ENCODE results near the gene CHD8.

CHD8 gene

GRCh38 chr14:21496453-21496852 lies 40.5 kb upstream of the CHD8 start:
- DNase-seq (ENCODE audit: low spot score): no peak
- TF ChIP-seq, protein P1, sequence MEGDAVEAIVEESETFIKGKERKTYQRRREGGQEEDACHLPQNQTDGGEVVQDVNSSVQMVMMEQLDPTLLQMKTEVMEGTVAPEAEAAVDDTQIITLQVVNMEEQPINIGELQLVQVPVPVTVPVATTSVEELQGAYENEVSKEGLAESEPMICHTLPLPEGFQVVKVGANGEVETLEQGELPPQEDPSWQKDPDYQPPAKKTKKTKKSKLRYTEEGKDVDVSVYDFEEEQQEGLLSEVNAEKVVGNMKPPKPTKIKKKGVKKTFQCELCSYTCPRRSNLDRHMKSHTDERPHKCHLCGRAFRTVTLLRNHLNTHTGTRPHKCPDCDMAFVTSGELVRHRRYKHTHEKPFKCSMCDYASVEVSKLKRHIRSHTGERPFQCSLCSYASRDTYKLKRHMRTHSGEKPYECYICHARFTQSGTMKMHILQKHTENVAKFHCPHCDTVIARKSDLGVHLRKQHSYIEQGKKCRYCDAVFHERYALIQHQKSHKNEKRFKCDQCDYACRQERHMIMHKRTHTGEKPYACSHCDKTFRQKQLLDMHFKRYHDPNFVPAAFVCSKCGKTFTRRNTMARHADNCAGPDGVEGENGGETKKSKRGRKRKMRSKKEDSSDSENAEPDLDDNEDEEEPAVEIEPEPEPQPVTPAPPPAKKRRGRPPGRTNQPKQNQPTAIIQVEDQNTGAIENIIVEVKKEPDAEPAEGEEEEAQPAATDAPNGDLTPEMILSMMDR (IDR thresholded peaks at IDR 0.05; ENCODE audit: borderline replicate concordance, control extremely low read depth, extremely low read depth, insufficient read depth, missing control alignments): no peak
- in situ Hi-C loops (cut with MboI; ENCODE audit: low sequenced_read_pairs, unreplicated experiment): no loop called here

GRCh38 chr14:21494902-21495762 lies 39.2 kb upstream of the CHD8 start:
- TF ChIP-seq, protein P1 (IDR thresholded peaks at IDR 0.05; ENCODE audit: borderline replicate concordance, control extremely low read depth, extremely low read depth, insufficient read depth, missing control alignments): no peak
- no peak for DNase-seq (ENCODE audit: low spot score)
- in situ Hi-C loops (cut with MboI; ENCODE audit: low sequenced_read_pairs, unreplicated experiment): no loop called here

- DNase-seq (ENCODE audit: low spot score): no peak
- in situ Hi-C loops (cut with MboI; ENCODE audit: low sequenced_read_pairs, unreplicated experiment): no loop called here
- TF ChIP-seq, protein P1 (IDR thresholded peaks at IDR 0.05; ENCODE audit: borderline replicate concordance, control extremely low read depth, extremely low read depth, insufficient read depth, missing control alignments): no peak
Observed at GRCh38 chr14:21486640-21487087, 30.7 kb upstream of the CHD8 start.

GRCh38 chr14:21476925-21477681 lies 21.2 kb upstream of the CHD8 start, which contains the start of the genes RAB2B and TOX4:
TSS of gene RAB2B (minus strand) at chr14:21476959. CDS start at chr14:21476872, 87 bp downstream.
TSS of gene TOX4 (plus strand) at chr14:21477195. CDS start at chr14:21477279, 84 bp downstream.
- peak; percentile 94 for DNase-seq (ENCODE audit: low spot score)
- in situ Hi-C loops (cut with MboI; ENCODE audit: low sequenced_read_pairs, unreplicated experiment): no loop called here
- TF ChIP-seq, protein P1 (IDR thresholded peaks at IDR 0.05; ENCODE audit: borderline replicate concordance, control extremely low read depth, extremely low read depth, insufficient read depth, missing control alignments): peak; percentile 96

DNA sequence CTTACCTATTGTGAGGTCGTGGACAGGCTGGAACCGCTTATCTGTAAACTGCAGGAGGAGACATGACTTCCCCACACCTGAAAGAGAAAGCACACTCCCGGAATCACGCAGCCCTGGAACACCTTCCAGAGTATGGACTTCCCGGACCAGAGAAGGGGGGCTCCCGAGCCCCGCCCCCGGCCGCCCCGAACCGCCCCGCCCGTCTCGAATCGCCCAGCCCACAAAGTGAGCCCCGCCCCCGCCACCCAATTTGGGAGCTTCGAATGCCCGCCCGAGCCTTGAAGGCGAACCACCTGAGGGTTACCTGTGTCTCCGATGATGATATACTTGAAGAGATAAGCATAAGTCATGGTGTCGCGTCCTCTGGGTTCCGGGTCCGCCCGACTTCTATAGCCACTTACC lies 20.6 kb upstream of the CHD8 start:
- DNase-seq (ENCODE audit: low spot score): peak; percentile 77
- TF ChIP-seq, protein P1 (IDR thresholded peaks at IDR 0.05; ENCODE audit: borderline replicate concordance, control extremely low read depth, extremely low read depth, insufficient read depth, missing control alignments): no peak
- in situ Hi-C loops (cut with MboI; ENCODE audit: low sequenced_read_pairs, unreplicated experiment): no loop called here

DNA sequence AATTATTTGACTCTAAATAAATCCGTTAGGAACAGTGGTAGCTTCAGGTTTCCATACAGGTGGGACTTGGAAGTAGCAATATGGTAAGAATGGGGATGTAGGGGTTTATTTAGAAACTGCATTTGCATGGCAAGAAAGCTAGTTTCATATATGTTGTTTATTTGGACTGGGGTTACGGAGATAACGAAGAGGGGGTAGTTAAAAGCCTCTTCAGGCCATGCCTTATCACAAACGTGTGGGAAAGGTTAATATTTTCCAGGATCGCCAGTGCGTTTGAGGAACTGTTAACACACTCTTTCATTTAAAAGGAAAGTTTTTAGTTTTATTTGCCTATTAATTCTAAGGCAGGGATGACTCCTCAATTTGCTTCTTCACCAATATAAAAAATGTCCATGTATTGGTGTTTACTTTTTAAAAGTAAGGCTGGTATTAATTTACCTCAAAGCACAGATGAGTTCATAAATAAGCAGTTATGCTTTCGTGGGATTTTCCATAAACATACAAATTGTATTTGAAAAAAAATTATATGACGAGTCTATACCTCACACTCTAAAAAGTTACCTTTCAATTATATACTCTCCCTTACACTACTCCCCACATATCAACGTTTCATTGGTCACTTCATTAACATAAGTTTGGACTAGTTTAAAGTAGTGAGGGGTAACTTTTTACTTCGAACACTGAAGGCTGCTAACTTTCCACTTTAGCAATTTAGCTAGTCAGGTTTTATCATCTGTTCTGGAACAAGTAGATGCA lies 20.0 kb upstream of the CHD8 start:
- no peak for DNase-seq (ENCODE audit: low spot score)
- in situ Hi-C loops (cut with MboI; ENCODE audit: low sequenced_read_pairs, unreplicated experiment): no loop called here
- TF ChIP-seq, protein P1 (IDR thresholded peaks at IDR 0.05; ENCODE audit: borderline replicate concordance, control extremely low read depth, extremely low read depth, insufficient read depth, missing control alignments): no peak

All from GM13976 (cell line).